ENCODE data around the gene PRAC2. TPM values are rescaled to one million over a fixed set of nuclear protein-coding genes. Genes with fewer than 3 reads are reported as not detected.
A peak's percentile ranks its signal among the peaks of the same experiment; 100 is the strongest.

The PRAC2 gene
- total RNA-seq, 1 donor from 2014 or later, result not detected

DNA sequence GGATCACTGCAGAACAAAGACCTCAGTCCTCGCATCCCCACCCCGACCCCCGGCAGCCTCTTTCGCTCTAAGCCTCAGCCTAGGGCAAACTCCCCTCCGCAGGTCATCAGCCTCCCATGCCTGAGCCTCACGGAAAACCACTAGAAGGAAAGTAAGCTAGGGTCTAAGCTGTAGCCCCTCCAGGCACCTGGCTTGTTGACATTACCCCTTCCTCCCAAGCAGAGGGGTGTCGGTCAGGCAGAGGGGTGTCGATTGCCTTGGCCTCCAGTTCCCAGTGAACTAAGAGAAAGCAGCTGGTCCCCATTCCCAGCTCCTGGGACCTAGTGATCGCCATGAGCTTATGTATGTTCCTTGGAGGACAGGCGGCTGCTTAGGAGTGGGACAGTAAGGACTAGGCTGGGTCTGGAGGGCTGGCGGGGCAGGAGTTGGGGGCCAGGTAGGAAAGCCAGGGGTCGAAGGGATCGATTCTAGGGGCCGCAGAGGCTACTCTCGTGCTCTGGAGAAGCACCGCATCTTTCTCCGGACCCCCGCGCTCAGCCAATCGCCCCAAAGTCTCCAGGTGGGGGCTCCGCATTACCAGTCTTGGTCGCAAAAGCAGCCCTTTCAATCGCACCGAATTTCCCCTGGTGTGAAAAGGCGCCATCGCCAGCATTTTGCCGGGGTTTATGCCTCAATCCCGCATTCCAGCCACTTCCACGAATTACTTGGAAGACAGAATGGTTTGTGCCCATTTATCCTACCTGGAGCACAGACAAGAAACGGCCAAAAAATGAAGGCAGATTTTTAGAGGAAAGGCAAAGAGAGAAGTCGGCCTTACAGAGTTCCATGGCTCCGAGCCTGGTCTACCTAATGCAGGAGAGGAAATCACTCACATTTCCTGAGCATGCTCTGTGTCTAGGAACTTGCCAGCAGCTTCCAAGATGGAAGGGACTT is 26.9 kb downstream of the PRAC2 start:
- intact Hi-C loops (cut with DNase I), result loop anchor here (2.0 kb wide), 1 partner anchor 31 kb away; no protein-coding TSS in a partner anchor
- DNase-seq (ENCODE audit: low spot score), result no peak

- intact Hi-C loops (cut with DNase I), result loop anchor here (2.0 kb wide), 1 partner anchor 32 kb away; no protein-coding TSS in a partner anchor
- no peak for DNase-seq (ENCODE audit: low spot score)
These were observed 28.2 kb downstream of the PRAC2 start for GRCh38 chr17:48751172-48751571.

- DNase-seq (ENCODE audit: low spot score), result no peak
- intact Hi-C loops (cut with DNase I), result loop anchor here (2.0 kb wide), 1 partner anchor 33 kb away; no protein-coding TSS in a partner anchor
These were observed 28.9 kb downstream of the PRAC2 start for GRCh38 chr17:48751733-48752398.

GRCh38 chr17:48752399-48753288 is 29.7 kb downstream of the PRAC2 start:
- DNase-seq (ENCODE audit: low spot score), result no peak
- intact Hi-C loops (cut with DNase I), result no loop called here

GRCh38 chr17:48753794-48754499 is 31.0 kb downstream of the PRAC2 start:
- intact Hi-C loops (cut with DNase I), result no loop called here
- DNase-seq (ENCODE audit: low spot score), result no peak

DNA sequence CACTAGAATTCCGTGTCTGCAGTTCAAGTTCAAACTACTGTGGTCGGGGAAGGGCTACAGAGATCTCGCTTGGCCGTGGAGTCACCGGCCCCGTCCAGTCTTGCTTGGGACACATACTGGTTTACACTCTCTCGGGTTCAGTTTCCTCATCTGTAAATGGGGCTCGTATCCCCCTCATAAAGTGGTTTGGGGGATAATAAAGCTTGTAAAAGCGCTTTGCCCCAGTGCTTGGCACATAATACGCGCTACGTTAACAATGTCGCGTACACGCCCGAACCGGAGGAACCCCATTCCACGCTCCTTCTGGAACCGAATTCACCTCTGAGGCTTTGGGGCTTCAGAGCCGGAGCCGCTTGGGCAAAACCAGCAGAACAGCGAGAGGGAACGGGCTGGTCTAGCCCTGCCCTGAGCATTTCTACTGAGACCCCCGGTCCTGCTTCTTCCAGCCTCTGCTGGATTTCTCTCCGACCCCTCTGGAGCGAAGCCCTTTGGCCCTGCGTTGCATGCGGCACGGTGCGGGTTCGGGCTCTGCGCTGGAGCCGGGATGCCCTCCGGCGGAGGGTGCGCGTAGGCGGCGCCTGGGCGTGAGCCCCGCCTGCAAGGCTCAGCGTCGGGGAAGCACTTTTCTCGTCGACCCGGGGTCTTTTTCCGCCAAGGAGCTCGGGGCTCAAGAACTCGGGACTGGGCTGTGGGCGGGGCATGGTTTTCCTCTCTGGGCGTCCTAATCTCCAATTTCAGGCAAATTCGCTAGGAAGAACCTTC is 31.7 kb downstream of the PRAC2 start:
- intact Hi-C loops (cut with DNase I), result no loop called here
- peak; percentile 39 for DNase-seq (ENCODE audit: low spot score)

GRCh38 chr17:48755356-48755755 is 32.4 kb downstream of the PRAC2 start:
- intact Hi-C loops (cut with DNase I), result no loop called here
- no peak for DNase-seq (ENCODE audit: low spot score)

DNA sequence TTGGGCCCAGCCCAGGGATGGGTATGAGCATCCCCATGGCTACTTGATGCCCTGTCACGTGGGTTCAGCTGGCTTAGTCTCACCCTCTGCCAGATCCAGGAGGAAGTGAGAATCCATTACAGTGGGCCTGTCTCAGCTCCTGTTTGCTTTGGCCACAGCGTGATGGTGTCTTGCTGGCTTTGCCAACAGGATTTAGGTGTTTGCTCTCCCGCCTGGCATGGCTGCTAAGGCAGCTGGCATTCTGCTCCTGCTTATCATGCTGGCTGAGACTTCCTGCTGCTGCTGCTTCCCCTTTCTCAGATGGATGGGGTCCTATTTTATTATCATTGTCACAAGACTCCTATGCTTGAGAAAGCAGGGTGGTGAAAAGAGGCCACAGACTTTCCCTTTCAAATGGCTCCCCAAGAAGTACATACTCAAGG is 33.9 kb downstream of the PRAC2 start:
- intact Hi-C loops (cut with DNase I), result no loop called here
- no peak for DNase-seq (ENCODE audit: low spot score)

GRCh38 chr17:48757524-48757961 is 34.6 kb downstream of the PRAC2 start:
- intact Hi-C loops (cut with DNase I), result no loop called here
- no peak for DNase-seq (ENCODE audit: low spot score)

DNA sequence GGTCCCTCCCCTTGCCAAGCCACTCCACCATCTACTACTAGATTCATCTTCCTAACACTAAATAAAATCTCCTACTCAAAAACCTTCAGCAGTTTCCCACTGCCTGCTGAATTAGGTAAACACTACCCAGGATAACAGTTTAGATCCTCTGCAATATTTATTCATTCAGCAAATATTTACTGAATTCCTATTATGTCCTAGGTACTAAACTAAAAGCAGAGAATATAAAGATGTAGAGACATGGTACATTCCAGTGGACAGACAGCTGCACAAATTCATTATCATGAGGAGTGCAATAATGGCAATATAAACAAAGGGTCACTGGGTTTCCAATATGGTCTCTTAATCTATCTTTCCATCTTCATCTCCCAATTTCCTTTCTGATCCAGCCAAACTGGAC is 36.3 kb downstream of the PRAC2 start:
- intact Hi-C loops (cut with DNase I), result no loop called here
- DNase-seq (ENCODE audit: low spot score), result no peak

DNA sequence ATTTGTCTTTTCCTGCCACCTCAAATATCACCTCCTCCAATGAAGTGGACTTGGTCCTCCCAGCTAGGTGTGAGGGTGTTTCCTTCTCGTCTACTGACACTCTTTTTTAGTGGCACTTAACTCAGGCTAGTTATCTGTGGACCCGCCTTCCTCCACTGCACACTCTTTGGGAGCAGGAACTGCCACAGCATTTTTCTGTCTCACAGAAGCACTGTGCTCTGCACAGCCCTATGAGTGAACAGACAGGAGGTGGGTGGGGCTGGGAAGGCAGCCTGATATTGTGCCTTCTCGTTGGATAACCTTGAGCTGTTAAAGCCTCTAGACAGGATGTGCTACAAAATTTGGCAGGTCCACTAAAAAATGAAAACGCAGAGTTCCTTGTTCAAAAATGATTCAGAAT is 37.4 kb downstream of the PRAC2 start:
- intact Hi-C loops (cut with DNase I), result no loop called here
- no peak for DNase-seq (ENCODE audit: low spot score)

- intact Hi-C loops (cut with DNase I), result no loop called here
- no peak for DNase-seq (ENCODE audit: low spot score)
These were observed 38.1 kb downstream of the PRAC2 start for GRCh38 chr17:48761114-48761513.

DNA sequence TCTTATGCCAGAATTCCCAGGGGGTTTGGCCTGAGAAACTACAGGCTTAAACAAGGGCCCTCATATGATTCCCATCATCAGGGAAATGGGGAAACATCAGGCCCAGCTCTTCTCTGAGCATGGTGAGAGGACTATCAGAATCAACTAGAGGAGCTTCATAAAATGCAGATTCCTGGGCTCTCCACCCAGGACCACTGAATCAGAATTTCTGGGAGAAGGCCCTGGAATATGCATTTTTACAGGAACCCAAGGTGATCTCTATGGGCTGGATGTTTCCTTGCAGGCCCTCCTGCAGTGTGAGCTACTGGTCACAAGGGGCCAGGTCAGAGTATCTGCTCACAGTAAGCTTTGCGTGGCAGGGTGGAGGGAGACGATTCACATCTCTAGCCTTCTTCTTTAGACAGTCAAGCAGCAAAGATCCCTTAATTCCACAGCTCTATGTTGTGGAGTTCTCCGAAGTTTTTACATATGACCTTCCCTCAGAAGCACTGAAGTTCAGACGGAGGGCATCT is 44.3 kb downstream of the PRAC2 start:
- DNase-seq (ENCODE audit: low spot score), result peak; percentile 9
- intact Hi-C loops (cut with DNase I), result no loop called here

DNA sequence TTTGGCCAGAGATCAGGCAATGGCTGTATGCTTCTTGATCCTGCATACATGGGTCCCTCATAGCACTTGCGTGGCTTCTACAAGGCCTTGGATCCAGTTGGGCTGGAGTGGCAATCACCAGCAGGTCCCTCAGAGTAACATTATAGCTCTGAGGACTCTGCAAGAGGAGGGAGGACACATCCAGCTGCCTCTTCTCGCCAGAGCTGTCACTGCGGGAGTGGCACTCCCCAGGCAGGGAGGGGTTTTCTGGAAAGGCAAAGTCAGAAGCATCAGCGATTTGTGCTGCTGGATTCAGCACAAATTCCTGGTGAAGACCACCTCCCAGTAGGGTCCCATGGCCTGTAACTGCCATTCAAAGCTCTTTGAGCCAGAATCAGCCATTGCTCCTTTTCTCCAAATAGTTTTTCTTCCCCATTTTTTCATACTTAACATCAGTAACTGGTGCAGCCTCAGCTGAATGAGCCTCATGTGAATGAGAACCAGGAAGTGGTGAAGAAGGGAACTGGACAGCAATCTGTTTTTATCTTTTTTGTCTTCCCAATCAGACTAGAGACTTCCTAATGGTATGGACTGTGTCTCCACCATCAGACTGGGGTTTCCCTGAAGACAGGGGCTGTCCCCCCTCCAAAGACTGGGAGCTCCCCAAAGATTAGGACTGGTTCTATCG is 46.2 kb downstream of the PRAC2 start:
- intact Hi-C loops (cut with DNase I), result no loop called here
- peak; percentile 29 for DNase-seq (ENCODE audit: low spot score)

DNA sequence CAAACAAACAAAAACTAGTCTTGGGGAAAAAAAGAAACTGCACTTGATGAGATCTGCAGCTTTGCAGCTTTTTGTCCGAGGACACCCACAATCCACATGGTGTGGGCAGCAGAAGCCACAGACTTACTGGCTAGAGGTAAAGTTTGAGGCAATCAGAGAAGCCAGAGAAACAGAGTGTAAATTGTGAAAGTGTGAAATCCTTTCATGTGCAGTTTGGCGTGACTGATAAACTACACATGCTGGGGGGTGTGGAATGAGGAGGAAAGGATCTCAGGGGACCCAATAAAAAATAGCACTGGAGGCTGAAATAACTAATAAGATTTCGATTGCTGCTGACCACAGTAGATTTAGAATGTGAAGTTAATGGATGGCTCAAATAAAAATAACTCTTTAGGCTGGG is 48.0 kb downstream of the PRAC2 start:
- intact Hi-C loops (cut with DNase I), result no loop called here
- DNase-seq (ENCODE audit: low spot score), result no peak

GRCh38 chr17:48773245-48773644 is 50.3 kb downstream of the PRAC2 start:
- peak; percentile 38 for DNase-seq (ENCODE audit: low spot score)
- intact Hi-C loops (cut with DNase I), result no loop called here
